ENCODE measurements around the gene MTHFD1L. TPM values are rescaled to one million over a fixed set of nuclear protein-coding genes. Genes with fewer than 3 reads are reported as not detected.

MTHFD1L gene
- total and polyA plus RNA-seq, 5 experiments from 2014 or later, result 3.8 to 20.1 (median 8.3) TPM

DNA sequence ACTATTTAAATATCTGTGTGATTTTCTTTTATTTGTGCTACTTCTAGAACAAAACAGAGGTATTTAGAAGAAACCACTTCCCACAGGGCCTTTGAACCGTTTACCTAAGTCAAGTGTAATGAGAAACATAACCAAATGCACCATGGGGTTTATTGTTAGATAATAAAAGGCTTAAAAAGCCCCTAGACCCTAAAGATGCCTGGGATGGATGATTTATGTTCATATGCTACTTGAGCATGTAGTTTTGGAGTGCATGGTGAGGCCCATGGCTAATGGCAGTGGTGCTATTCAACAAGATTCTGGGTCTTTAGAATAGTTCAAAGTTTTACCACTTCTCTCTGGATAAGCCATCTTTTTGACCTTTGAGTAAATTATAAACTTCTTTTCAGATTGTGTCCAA is 65.9 kb downstream of the MTHFD1L start:
- Mint-ChIP-seq H3K27ac (no peak overlapping the region), H3K27me3 (no peaks in the 10 kb centered on the region), H3K9me3 (no peaks in the 10 kb centered on the region), H3K4me3 (no peak overlapping the region), H3K36me3 (peaks cover 0 to 26% (median 12%) of the 10 kb centered on the region in 3 donors), H3K4me1 (peaks cover 0 to 2% (median 0%) of the 10 kb centered on the region in 4 donors)
- POLR2A ChIA-PET, result no interaction called here
- DNase-seq, result no peak
- ATAC-seq, result no peak

DNA sequence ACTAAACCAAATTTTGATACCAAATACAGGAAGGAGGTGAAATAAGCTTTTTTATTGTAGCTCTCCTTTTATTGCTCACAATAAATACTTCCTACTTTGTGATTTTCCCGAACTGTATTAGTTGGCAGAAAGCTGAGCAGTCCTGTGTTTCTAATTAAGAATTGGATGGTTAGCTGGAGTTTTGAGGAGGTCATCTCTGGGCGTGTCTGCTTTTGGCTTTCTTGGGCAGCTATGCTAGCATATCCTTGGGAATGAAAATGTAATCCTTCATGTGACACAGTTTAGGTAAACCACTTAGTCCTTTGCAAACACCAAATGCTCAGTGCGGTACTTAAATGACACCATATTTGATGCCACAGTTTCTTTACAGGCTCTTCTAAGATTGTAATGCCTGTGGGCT is 67.5 kb downstream of the MTHFD1L start:
- ATAC-seq (no peak), DNase-seq (no peak)
- peaks cover 4 to 31% (median 19%) of the 10 kb centered on the region in 3 donors for H3K36me3 Mint-ChIP-seq
- H3K27me3 Mint-ChIP-seq, result no peaks in the 10 kb centered on the region
- no peak overlapping the region for H3K4me3 Mint-ChIP-seq
- H3K27ac Mint-ChIP-seq, result no peak overlapping the region
- POLR2A ChIA-PET, result no interaction called here
- no peaks in the 10 kb centered on the region for H3K4me1 Mint-ChIP-seq
- H3K9me3 Mint-ChIP-seq, result no peaks in the 10 kb centered on the region

DNA sequence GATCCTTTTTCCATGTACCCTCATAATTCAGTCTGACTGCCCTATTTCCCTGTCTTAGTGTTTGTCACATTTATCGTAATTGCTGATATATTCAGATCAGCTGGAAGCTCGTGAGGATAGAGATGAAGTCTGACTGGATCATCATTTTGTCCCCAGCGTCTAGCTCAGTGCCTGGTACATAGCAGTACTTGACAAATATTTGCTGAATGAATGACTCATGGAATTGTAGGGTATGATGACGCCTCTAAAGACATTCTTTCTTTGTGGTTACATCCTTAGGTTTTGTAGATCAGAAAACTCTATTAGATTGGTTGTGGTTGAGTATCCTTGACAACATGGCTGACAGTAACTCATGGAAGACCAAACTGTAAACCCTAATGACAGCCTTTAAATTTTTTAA is 68.9 kb downstream of the MTHFD1L start:
- H3K9me3 Mint-ChIP-seq, result no peaks in the 10 kb centered on the region
- no peak overlapping the region for H3K4me3 Mint-ChIP-seq
- ATAC-seq (no peak), DNase-seq (no peak)
- no peaks in the 10 kb centered on the region for H3K4me1 Mint-ChIP-seq
- no peaks in the 10 kb centered on the region for H3K27me3 Mint-ChIP-seq
- peaks cover 4 to 35% (median 29%) of the 10 kb centered on the region in 3 donors for H3K36me3 Mint-ChIP-seq
- no peak overlapping the region for H3K27ac Mint-ChIP-seq
- POLR2A ChIA-PET, result no interaction called here

DNA sequence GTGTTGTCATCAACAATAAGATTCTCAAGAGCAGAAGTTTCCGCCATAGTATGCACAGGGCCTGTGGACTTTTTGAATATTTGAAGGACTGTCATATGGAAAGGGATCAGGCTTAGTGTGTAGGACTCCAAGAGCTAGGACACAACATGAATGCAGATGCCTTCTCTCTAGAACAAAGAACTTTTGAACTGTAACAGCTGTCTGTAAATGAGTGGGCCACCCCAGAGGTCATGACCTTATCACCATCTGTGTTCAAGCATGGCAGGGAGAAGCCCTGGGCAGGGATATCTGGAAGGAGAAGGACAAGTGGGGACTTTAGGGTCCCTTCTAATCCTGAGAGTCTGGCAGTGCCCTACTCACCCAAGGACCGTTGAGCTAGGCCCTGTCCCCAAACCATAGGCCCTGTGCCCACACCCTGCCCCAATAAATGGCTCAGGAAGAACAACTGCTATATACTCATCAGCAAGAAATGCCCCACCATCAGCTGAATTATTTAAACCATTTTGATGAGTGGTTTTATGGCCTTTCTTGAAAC is 70.6 kb downstream of the MTHFD1L start:
- H3K27me3 Mint-ChIP-seq, result no peaks in the 10 kb centered on the region
- H3K9me3 Mint-ChIP-seq, result no peaks in the 10 kb centered on the region
- peaks cover 9 to 35% (median 33%) of the 10 kb centered on the region in 3 donors for H3K36me3 Mint-ChIP-seq
- DNase-seq (no peak), ATAC-seq (no peak)
- H3K27ac Mint-ChIP-seq, result no peak overlapping the region
- POLR2A ChIA-PET, result no interaction called here
- H3K4me3 Mint-ChIP-seq, result no peak overlapping the region
- H3K4me1 Mint-ChIP-seq, result no peaks in the 10 kb centered on the region

DNA sequence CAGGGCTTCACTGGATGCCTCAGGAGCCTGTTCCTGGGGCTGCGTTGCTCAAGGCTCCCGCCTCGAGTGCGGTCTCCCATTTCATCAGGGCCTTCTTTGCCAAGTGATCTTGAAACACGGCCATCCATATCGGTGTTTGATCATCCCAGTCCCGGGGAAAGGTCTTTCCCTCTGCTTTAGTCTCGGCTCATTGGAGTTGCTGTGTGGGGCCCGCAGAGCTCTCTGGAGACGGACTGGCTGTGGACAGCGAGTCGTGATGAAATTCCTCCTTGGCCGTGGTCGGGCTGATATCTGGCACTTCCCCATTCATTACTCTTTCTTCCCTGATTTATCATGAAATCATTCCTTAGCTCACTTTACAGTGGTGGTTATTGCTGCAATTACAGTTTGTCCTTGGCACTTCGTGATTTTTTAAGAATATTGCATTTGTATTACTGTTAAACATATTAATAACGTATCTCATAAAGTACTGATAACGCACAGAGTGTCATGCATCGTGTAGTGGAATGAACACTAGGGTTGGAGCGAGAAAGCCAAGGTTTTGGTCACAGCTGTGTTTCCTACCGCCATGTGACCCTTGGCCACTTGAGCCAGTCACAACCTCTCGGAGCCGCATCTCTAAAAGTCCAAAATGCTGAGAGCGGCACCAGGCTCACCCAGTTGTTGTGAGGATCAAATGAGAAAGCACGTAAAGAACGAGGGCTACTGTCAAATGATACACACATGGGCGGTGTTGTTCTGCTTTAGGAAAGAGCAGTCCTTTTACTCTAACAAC is 71.8 kb downstream of the MTHFD1L start:
- DNase-seq, result no peak
- ATAC-seq, result no peak
- Mint-ChIP-seq H3K36me3 (peaks cover 9 to 39% (median 36%) of the 10 kb centered on the region in 3 donors), H3K4me3 (no peak overlapping the region), H3K9me3 (no peaks in the 10 kb centered on the region), H3K4me1 (no peaks in the 10 kb centered on the region), H3K27me3 (no peaks in the 10 kb centered on the region), H3K27ac (no peak overlapping the region)
- POLR2A ChIA-PET, result no interaction called here

DNA sequence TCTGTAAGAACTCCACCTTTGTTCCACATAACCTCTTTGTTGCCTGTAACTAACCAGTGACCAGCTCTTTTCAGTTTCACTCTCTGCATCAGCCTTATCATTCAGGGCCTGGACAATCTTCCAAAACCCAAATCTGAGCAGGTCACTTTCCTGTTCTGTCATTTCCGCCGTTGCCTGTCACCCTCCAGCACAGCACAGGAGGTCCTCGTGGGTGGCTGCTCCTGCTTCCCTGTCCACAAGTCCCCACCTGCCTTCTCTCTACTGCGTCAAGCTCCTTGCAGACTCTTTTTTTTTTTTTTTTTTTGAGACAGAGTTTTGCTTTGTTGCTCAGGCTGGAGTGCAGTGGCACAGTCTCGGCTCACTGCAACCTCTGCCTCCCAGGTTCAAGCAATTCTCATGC is 73.9 kb downstream of the MTHFD1L start:
- H3K27ac Mint-ChIP-seq, result no peak overlapping the region
- H3K9me3 Mint-ChIP-seq, result no peaks in the 10 kb centered on the region
- H3K4me1 Mint-ChIP-seq, result no peaks in the 10 kb centered on the region
- H3K36me3 Mint-ChIP-seq, result peaks cover 9 to 38% (median 37%) of the 10 kb centered on the region in 3 donors
- no peak for ATAC-seq
- no peak overlapping the region for H3K4me3 Mint-ChIP-seq
- POLR2A ChIA-PET, result no interaction called here
- H3K27me3 Mint-ChIP-seq, result no peaks in the 10 kb centered on the region
- DNase-seq, result no peak

DNA sequence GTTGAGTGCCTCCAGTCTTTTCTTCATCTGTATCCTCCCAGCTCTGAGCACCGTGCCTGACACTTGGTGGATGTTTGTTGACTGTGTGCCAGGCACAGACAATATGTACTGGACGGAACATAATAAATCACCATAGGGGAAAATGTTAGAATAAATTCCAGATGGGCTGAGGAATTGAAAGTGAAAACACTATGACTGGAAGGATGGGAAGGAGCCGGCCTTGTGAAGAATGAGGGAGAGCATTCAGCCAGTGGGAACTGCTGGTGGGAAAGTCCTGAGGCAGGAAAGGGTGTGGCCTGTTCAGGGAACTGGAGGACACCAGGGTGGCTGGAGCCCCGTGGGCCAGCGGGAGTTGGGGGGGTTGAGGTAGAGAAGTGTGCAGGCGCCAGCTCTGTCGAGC is 75.4 kb downstream of the MTHFD1L start:
- DNase-seq (no peak), ATAC-seq (no peak)
- H3K9me3 Mint-ChIP-seq, result no peaks in the 10 kb centered on the region
- no peak overlapping the region for H3K4me3 Mint-ChIP-seq
- POLR2A ChIA-PET, result no interaction called here
- peaks cover 9 to 42% (median 38%) of the 10 kb centered on the region in 3 donors for H3K36me3 Mint-ChIP-seq
- no peak overlapping the region for H3K27ac Mint-ChIP-seq
- H3K27me3 Mint-ChIP-seq, result no peaks in the 10 kb centered on the region
- no peaks in the 10 kb centered on the region for H3K4me1 Mint-ChIP-seq

DNA sequence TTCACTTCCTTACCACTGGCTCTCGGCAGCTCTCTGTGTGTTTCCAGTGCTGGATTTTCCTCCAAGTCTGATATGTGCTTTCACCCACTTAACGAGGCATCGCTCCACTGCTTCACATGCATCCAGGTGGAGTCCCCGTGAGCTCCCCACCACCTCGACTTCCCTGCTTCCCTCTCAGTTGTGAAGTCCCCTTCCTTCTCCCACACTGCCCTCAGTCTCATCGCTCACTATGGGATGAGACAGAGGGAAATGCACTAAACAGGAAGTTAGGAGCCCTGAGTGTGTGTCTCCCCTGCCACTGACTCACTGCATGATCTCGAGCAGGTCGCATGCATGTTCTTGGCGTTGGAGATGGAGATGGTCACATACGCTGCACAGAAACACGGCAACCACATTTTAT is 84.0 kb downstream of the MTHFD1L start:
- no peak for ATAC-seq
- Mint-ChIP-seq H3K4me3 (no peak overlapping the region), H3K4me1 (peaks cover 0 to 4% (median 0%) of the 10 kb centered on the region in 4 donors), H3K36me3 (peaks cover 11 to 58% (median 38%) of the 10 kb centered on the region in 3 donors), H3K27me3 (no peaks in the 10 kb centered on the region), H3K27ac (peak overlapping the region in 2 of 10 donors; percentile 29 to 31), H3K9me3 (no peaks in the 10 kb centered on the region)
- no peak for DNase-seq
- POLR2A ChIA-PET, result no interaction called here

DNA sequence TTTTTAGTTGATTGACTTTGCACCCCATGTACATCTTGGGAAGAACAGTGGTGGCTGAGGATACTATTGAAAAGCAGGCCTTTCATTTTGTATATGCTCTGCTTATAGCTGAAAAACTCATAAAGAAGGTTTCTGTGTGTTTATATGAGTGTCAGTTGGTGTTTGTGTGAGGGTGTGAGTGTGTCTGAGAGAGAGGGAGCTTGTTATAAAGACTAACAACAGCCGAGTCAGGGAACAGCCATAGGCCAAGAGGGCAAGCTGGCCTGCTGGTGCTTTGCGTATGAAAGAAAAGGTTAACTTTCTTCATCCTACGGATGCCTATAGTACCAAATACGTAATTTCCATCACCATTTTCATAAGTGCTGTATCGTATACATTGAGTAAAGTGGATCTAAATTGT is 88.3 kb downstream of the MTHFD1L start:
- Mint-ChIP-seq H3K27me3 (no peaks in the 10 kb centered on the region), H3K9me3 (no peaks in the 10 kb centered on the region), H3K27ac (no peak overlapping the region), H3K36me3 (peaks cover 22 to 52% (median 34%) of the 10 kb centered on the region in 3 donors), H3K4me3 (no peak overlapping the region), H3K4me1 (peaks cover 0 to 4% (median 0%) of the 10 kb centered on the region in 4 donors)
- ATAC-seq (no peak), DNase-seq (no peak)
- POLR2A ChIA-PET, result no interaction called here

DNA sequence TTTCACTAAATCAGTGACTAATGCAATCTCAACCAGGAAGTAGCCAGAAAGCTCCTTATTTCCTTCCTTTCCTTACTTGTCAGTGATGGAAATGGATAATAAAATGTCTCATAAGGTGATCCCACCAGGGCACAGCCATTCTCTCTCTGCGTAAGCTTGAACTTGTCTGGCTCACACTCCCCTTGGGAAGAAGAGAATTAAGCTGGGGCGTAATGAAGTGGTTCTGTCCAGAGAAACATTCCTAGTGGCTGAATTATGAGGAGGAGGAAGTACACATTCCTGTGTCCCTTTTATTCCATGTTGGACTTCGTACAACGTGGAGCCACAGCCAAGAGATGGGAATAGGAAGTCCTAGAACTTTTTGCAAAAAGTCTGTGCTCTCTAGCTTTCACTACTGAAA is 93.7 kb downstream of the MTHFD1L start:
- Mint-ChIP-seq H3K4me3 (no peak overlapping the region), H3K9me3 (no peaks in the 10 kb centered on the region), H3K36me3 (peaks cover 11 to 32% (median 14%) of the 10 kb centered on the region in 3 donors), H3K27me3 (no peaks in the 10 kb centered on the region), H3K4me1 (no peaks in the 10 kb centered on the region), H3K27ac (no peak overlapping the region)
- ATAC-seq (no peak), DNase-seq (no peak)
- POLR2A ChIA-PET, result no interaction called here

DNA sequence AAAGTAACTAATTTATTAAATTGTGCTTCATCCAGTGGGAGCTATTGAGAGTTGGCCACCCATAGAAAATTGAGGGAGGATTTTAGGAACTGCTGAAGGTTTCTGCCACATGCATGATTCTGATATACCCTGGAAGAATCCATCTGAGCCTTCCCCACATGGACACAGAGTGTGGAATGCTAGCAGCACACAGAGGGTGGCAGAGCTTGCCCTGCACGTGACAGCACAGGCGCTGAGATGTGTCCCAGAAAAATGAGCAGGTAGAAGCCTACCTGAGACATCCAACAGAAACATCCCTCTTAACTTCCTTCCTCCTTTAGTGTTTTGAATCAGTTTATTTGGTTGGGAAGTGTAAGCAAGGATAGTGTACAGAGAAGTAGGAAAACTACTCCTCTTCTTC is 96.9 kb downstream of the MTHFD1L start:
- no peak overlapping the region for H3K27ac Mint-ChIP-seq
- peaks cover 7 to 33% (median 8%) of the 10 kb centered on the region in 3 donors for H3K36me3 Mint-ChIP-seq
- H3K4me1 Mint-ChIP-seq, result no peaks in the 10 kb centered on the region
- DNase-seq (no peak), ATAC-seq (no peak)
- H3K4me3 Mint-ChIP-seq, result no peak overlapping the region
- H3K9me3 Mint-ChIP-seq, result no peaks in the 10 kb centered on the region
- POLR2A ChIA-PET, result no interaction called here
- H3K27me3 Mint-ChIP-seq, result no peaks in the 10 kb centered on the region

DNA sequence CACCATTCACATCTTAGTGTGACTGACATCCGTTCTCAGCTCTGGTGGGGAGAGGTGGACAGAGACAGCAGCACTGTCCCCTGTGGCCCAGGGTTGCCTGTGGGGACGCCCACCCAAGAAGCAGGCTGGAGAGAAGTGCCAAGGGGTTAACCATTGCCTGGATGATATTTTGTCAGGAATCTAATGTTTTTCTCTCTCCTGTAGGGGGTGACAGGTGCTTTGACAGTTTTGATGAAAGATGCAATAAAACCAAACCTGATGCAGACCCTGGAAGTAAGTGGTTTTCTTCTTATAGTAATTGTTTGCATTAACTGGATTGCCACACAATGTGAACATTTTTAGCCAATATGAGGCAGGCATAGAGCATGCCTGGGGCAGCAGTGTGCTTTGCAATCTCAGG is 99.3 kb downstream of the MTHFD1L start:
- no peaks in the 10 kb centered on the region for H3K4me1 Mint-ChIP-seq
- peaks cover 3 to 37% (median 8%) of the 10 kb centered on the region in 3 donors for H3K36me3 Mint-ChIP-seq
- H3K27ac Mint-ChIP-seq, result no peak overlapping the region
- H3K4me3 Mint-ChIP-seq, result no peak overlapping the region
- POLR2A ChIA-PET, result no interaction called here
- H3K27me3 Mint-ChIP-seq, result no peaks in the 10 kb centered on the region
- DNase-seq (no peak), ATAC-seq (no peak)
- H3K9me3 Mint-ChIP-seq, result no peaks in the 10 kb centered on the region

DNA sequence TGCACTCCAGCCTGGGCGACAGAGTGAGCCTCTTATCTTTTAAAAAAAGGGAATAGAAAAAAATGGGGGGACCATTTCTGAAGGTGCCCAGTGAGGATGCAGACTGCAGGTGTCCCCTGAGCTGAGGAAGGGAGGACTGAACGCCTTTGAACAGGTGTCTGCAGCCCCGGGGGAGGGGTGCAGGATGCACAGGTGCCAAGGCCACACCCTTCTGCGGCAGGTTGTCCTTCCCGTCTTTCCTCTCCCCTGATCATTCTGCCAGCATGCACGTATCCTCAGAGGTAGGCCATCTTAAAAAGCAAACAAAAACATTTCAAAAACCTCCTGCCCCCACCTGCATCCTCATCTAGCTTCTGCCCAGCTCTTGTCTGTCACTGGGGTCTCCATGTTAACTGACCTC is 101.3 kb downstream of the MTHFD1L start:
- Mint-ChIP-seq H3K9me3 (no peaks in the 10 kb centered on the region), H3K4me3 (no peak overlapping the region), H3K36me3 (peaks cover 2 to 31% (median 8%) of the 10 kb centered on the region in 3 donors), H3K4me1 (no peaks in the 10 kb centered on the region), H3K27me3 (no peaks in the 10 kb centered on the region), H3K27ac (no peak overlapping the region)
- DNase-seq, result no peak
- POLR2A ChIA-PET, result no interaction called here
- ATAC-seq, result no peak

DNA sequence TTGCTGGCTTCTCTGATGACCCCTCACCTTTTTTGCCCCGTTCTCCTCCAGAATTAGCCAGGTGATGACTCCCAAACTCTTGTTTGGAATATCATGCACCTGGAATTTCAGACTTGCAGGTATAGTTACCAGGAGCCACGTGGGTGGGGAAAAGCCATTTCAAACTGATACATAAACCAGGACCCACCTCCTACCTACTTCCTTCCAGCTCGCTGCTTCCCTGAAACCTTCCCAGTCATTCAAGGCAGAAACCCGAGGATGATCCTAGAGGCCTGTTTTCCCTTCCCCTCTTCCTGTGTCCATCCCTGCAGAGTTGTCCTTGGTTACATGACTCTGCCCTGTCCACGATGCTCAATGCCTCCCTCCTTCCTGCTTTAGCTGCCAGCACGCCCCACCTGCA is 101.9 kb downstream of the MTHFD1L start:
- Mint-ChIP-seq H3K4me1 (no peaks in the 10 kb centered on the region), H3K27me3 (no peaks in the 10 kb centered on the region), H3K9me3 (no peaks in the 10 kb centered on the region), H3K4me3 (no peak overlapping the region), H3K27ac (peak overlapping the region in 2 of 10 donors; percentile 37 to 44), H3K36me3 (peaks cover 6 to 37% (median 10%) of the 10 kb centered on the region in 3 donors)
- DNase-seq (no peak), ATAC-seq (no peak)
- POLR2A ChIA-PET, result no interaction called here
